Measurements from ENCODE around the gene CEP43. TPM values are rescaled to one million over a fixed set of nuclear protein-coding genes. Genes with fewer than 3 reads are reported as not detected.
A peak's percentile ranks its signal among the peaks of the same experiment; 100 is the strongest.

The CEP43 gene
- total RNA-seq, 2 donors from 2014 or later: 36.0 to 43.9 TPM

DNA sequence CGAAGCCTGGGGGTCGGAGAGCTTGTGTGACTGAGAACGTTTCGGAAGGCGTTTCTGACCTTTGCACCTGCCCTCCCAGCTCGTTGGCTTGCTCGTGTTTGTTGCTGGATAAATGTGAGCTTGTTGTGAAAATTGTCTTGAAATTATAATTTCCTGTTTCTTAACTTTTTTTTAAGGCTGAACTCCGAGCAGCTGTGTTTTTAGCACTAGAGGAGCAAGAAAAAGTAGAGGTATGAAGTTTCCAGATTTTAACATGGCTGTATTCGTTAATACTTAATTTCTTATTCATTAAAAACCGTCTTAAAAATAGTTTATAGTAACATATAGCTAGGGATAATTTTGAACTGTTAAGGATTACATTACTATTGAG lies 672 bp downstream of the CEP43 start:
- no peak for DNase-seq
- peak overlapping the region; percentile 62 for H3K27ac ChIP-seq (ENCODE audit: low read depth, low read length)

DNA sequence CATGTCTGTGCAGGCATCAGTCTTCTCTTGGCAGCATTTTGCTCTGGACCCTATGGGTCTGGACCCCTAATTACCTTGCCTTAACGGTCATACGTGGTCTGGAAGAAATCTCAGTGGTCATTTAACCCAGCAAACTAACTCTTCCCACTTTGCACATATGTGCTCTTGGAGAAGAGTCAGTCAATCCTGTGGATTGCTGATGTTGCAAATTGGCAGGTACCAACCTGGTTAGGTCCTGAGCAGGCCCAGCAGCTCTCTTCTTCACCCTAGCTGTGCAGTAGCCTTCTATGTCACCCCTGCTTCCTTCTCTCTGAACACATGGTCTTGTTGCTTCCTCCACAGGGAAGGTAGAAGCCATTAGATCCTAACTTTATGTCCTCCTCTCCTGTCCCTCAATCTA lies 1.6 kb downstream of the CEP43 start:
- no peak overlapping the region for H3K27ac ChIP-seq (ENCODE audit: low read depth, low read length)
- Mint-ChIP-seq H3K4me3 (peak overlapping the region; percentile 79), H3K9me3 (no peaks in the 10 kb centered on the region), H3K27ac (no peak overlapping the region), H3K27me3 (ENCODE audit: insufficient read depth) (no peaks in the 10 kb centered on the region), H3K36me3 (ENCODE audit: low read depth) (peaks cover 20% of the 10 kb centered on the region), H3K4me1 (peaks cover 20% of the 10 kb centered on the region)
- no peaks in the 10 kb centered on the region for H3K4me1 ChIP-seq (ENCODE audit: control insufficient read depth, insufficient read depth, low read length)
- H3K27me3 ChIP-seq (ENCODE audit: control insufficient read depth, insufficient read depth, low read length, poor library complexity, severe bottlenecking): no peaks in the 10 kb centered on the region
- DNase-seq: no peak
- H3K36me3 ChIP-seq (ENCODE audit: control insufficient read depth, insufficient read depth, low read length): peaks cover 49% of the 10 kb centered on the region
- H3K4me3 ChIP-seq (ENCODE audit: low read length): peak overlapping the region; percentile 92
- 90 to 94% methylated on average over 2 of the region's 2 CpGs for WGBS, 2 experiments (ENCODE audit: insufficient coverage in 1 of 2, insufficient read length in 1 of 2)
- TF ChIP-seq, protein P1, sequence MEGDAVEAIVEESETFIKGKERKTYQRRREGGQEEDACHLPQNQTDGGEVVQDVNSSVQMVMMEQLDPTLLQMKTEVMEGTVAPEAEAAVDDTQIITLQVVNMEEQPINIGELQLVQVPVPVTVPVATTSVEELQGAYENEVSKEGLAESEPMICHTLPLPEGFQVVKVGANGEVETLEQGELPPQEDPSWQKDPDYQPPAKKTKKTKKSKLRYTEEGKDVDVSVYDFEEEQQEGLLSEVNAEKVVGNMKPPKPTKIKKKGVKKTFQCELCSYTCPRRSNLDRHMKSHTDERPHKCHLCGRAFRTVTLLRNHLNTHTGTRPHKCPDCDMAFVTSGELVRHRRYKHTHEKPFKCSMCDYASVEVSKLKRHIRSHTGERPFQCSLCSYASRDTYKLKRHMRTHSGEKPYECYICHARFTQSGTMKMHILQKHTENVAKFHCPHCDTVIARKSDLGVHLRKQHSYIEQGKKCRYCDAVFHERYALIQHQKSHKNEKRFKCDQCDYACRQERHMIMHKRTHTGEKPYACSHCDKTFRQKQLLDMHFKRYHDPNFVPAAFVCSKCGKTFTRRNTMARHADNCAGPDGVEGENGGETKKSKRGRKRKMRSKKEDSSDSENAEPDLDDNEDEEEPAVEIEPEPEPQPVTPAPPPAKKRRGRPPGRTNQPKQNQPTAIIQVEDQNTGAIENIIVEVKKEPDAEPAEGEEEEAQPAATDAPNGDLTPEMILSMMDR (conservative IDR thresholded peaks at IDR 0.05): no peak
- no peak overlapping the region for H3K9ac ChIP-seq (ENCODE audit: extremely low read depth, low read length, poor library complexity, severe bottlenecking)
- H3K9me3 ChIP-seq (ENCODE audit: control insufficient read depth, low read length): peaks cover 2% of the 10 kb centered on the region

More for the DNA sequence above, 672 bp downstream of the CEP43 start:
- no peaks in the 10 kb centered on the region for H3K27me3 Mint-ChIP-seq (ENCODE audit: insufficient read depth)
- Histone ChIP-seq H3K27me3 (ENCODE audit: control insufficient read depth, insufficient read depth, low read length, poor library complexity, severe bottlenecking) (no peaks in the 10 kb centered on the region), H3K9ac (ENCODE audit: extremely low read depth, low read length, poor library complexity, severe bottlenecking) (peak overlapping the region; percentile 70), H3K9me3 (ENCODE audit: control insufficient read depth, low read length) (no peaks in the 10 kb centered on the region), H3K36me3 (ENCODE audit: control insufficient read depth, insufficient read depth, low read length) (peaks cover 40% of the 10 kb centered on the region), H3K4me1 (ENCODE audit: control insufficient read depth, insufficient read depth, low read length) (no peaks in the 10 kb centered on the region), H3K4me3 (ENCODE audit: low read length) (peak overlapping the region; percentile 92)
- WGBS, 2 experiments (ENCODE audit: insufficient coverage in 1 of 2, insufficient read length in 1 of 2): 0% methylated on average over 6 to 8 of the region's 10 CpGs
- H3K27ac Mint-ChIP-seq: peak overlapping the region; percentile 88
- H3K9me3 Mint-ChIP-seq: no peaks in the 10 kb centered on the region
- H3K36me3 Mint-ChIP-seq (ENCODE audit: low read depth): peaks cover 18% of the 10 kb centered on the region
- peak overlapping the region; percentile 79 for H3K4me3 Mint-ChIP-seq
- TF ChIP-seq, protein P1 (conservative IDR thresholded peaks at IDR 0.05): no peak
- H3K4me1 Mint-ChIP-seq: peaks cover 20% of the 10 kb centered on the region

- H3K4me3 ChIP-seq (ENCODE audit: low read length): no peak overlapping the region
- H3K27ac ChIP-seq (ENCODE audit: low read depth, low read length): no peak overlapping the region
- DNase-seq: no peak
- Mint-ChIP-seq H3K4me3 (no peak overlapping the region), H3K36me3 (ENCODE audit: low read depth) (peaks cover 53% of the 10 kb centered on the region), H3K27me3 (ENCODE audit: insufficient read depth) (no peaks in the 10 kb centered on the region), H3K4me1 (peaks cover 12% of the 10 kb centered on the region), H3K9me3 (no peaks in the 10 kb centered on the region), H3K27ac (no peak overlapping the region)
- TF ChIP-seq, protein P1 (conservative IDR thresholded peaks at IDR 0.05): no peak
- peaks cover 3% of the 10 kb centered on the region for H3K9me3 ChIP-seq (ENCODE audit: control insufficient read depth, low read length)
- no peaks in the 10 kb centered on the region for H3K4me1 ChIP-seq (ENCODE audit: control insufficient read depth, insufficient read depth, low read length)
- peaks cover 75% of the 10 kb centered on the region for H3K36me3 ChIP-seq (ENCODE audit: control insufficient read depth, insufficient read depth, low read length)
- no peak overlapping the region for H3K9ac ChIP-seq (ENCODE audit: extremely low read depth, low read length, poor library complexity, severe bottlenecking)
- H3K27me3 ChIP-seq (ENCODE audit: control insufficient read depth, insufficient read depth, low read length, poor library complexity, severe bottlenecking): no peaks in the 10 kb centered on the region
- 93 to 95% methylated on average over 7 to 12 of the region's 12 CpGs for WGBS, 2 experiments (ENCODE audit: insufficient coverage in 1 of 2, insufficient read length in 1 of 2)
These were observed 6.4 kb downstream of the CEP43 start for GRCh38 chr6:167005350-167006159.

Measured in endodermal cell (in vitro differentiated cells).